HG02588 (cell line): ENCODE measurements around the gene P3H1.
"Not testable (repeated sequence)": the region's sequence is repeated elsewhere in the genome, so short reads cannot be mapped to it uniquely, and the experiment has no call there.

Source experiments
- ATAC-seq: cut with Tn5 transposase; IDR thresholded peaks from one replicate; pipeline ENCODE4 v1.9.1; 2021; ENCODE audit warnings: mild to moderate bottlenecking, moderate library complexity; ENCODE audit not compliant: unreplicated experiment

The P3H1 gene

GRCh38 chr1:42766741-42767509, at the start of gene P3H1, which contains the start of gene C1orf50:
TSS of gene P3H1 (minus strand) at chr1:42767028. CDS start at chr1:42766971, 57 bp downstream.
TSS of gene C1orf50 (plus strand) at chr1:42767249. CDS start at chr1:42767312, 63 bp downstream.
- peak; percentile 86 for ATAC-seq

- no peak for ATAC-seq
Measured at GRCh38 chr1:42815941-42816584, 49.2 kb upstream of the P3H1 start.

- not testable (repeated sequence) for ATAC-seq
Measured at GRCh38 chr1:42814815-42815214, 48.0 kb upstream of the P3H1 start.

- ATAC-seq: no peak
Measured at GRCh38 chr1:42807056-42807668, 40.3 kb upstream of the P3H1 start.

- ATAC-seq: no peak
Measured at GRCh38 chr1:42806593-42806992, 39.8 kb upstream of the P3H1 start.

- ATAC-seq: no peak
Measured at GRCh38 chr1:42806171-42806570, 39.3 kb upstream of the P3H1 start.

GRCh38 chr1:42801832-42802473, 35.1 kb upstream of the P3H1 start:
- ATAC-seq: no peak

- ATAC-seq: no peak
Measured at GRCh38 chr1:42797979-42798378, 31.2 kb upstream of the P3H1 start.

- no peak for ATAC-seq
Measured at GRCh38 chr1:42797414-42797813, 30.6 kb upstream of the P3H1 start.

- no peak for ATAC-seq
Measured at GRCh38 chr1:42793824-42794223, 27.0 kb upstream of the P3H1 start.

- no peak for ATAC-seq
Measured at GRCh38 chr1:42788021-42788420, 21.2 kb upstream of the P3H1 start.

- ATAC-seq: no peak
Measured at GRCh38 chr1:42786097-42786496, 19.3 kb upstream of the P3H1 start.

GRCh38 chr1:42784946-42785693, 18.3 kb upstream of the P3H1 start, which contains the start of gene TMEM269:
TSS of gene TMEM269 (plus strand) at chr1:42784991. CDS start at chr1:42789894, 4,903 bp downstream.
- ATAC-seq: no peak

- ATAC-seq: no peak
Measured at GRCh38 chr1:42784547-42784945, 17.7 kb upstream of the P3H1 start.

GRCh38 chr1:42783092-42783491, 16.3 kb upstream of the P3H1 start:
- ATAC-seq: no peak

- ATAC-seq: no peak
Measured at GRCh38 chr1:42780176-42780575, 13.3 kb upstream of the P3H1 start.

GRCh38 chr1:42779725-42780124, 12.9 kb upstream of the P3H1 start:
- no peak for ATAC-seq

GRCh38 chr1:42777852-42778251, 11.0 kb upstream of the P3H1 start:
- no peak for ATAC-seq

GRCh38 chr1:42776502-42776901, 9.7 kb upstream of the P3H1 start:
- no peak for ATAC-seq

GRCh38 chr1:42774928-42775526, 8.2 kb upstream of the P3H1 start:
- no peak for ATAC-seq
